ENCODE data around the gene ZEB1.

Gene ZEB1

DNA sequence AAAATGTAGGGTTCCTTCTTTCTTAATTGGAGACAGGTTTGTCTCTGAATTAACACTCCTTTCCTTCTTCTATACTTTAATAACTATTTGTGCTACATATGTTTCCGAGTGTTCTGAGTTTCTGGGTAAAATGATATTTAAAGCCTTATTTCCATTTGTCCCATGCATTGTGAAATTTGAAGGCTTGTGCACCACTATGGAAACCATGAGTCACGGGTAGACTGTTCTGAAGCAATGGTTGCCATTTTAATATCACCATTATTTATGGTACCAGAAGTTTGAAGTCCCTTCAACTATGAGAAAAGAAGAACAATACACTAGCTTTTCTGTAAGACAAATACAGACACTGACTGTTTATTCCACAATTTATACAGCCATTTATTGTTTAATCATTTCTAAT, 44.7 kb upstream of the ZEB1 start:
- Histone ChIP-seq H3K9me3 (ENCODE audit: insufficient read depth, low read depth, low read length) (no peaks in the 10 kb centered on the region), H2AFZ (ENCODE audit: low read length) (no peak overlapping the region), H3K4me1 (ENCODE audit: insufficient read depth, low read length, poor library complexity, severe bottlenecking) (no peaks in the 10 kb centered on the region), H3K27me3 (ENCODE audit: insufficient read depth, low read length, poor library complexity, severe bottlenecking) (no peaks in the 10 kb centered on the region), H3K36me3 (ENCODE audit: insufficient read depth, low read length) (no peaks in the 10 kb centered on the region), H3K4me2 (ENCODE audit: low read depth, low read length, poor library complexity, severe bottlenecking) (no peak overlapping the region), H3K9me2 (replicated peaks; ENCODE audit: low read depth, low read length) (no peaks in the 10 kb centered on the region), H3K4me3 (ENCODE audit: low read length, poor library complexity, severe bottlenecking) (no peak overlapping the region), H3F3A (ENCODE audit: low read depth) (no peaks in the 10 kb centered on the region), H3K9ac (ENCODE audit: low read depth, low read length, poor library complexity, severe bottlenecking) (no peak overlapping the region), H3K79me2 (ENCODE audit: insufficient read depth, low read length) (no peaks in the 10 kb centered on the region), H4K20me1 (ENCODE audit: insufficient read depth, low read length, poor library complexity, severe bottlenecking) (no peaks in the 10 kb centered on the region)
- TF ChIP-seq, protein P1, sequence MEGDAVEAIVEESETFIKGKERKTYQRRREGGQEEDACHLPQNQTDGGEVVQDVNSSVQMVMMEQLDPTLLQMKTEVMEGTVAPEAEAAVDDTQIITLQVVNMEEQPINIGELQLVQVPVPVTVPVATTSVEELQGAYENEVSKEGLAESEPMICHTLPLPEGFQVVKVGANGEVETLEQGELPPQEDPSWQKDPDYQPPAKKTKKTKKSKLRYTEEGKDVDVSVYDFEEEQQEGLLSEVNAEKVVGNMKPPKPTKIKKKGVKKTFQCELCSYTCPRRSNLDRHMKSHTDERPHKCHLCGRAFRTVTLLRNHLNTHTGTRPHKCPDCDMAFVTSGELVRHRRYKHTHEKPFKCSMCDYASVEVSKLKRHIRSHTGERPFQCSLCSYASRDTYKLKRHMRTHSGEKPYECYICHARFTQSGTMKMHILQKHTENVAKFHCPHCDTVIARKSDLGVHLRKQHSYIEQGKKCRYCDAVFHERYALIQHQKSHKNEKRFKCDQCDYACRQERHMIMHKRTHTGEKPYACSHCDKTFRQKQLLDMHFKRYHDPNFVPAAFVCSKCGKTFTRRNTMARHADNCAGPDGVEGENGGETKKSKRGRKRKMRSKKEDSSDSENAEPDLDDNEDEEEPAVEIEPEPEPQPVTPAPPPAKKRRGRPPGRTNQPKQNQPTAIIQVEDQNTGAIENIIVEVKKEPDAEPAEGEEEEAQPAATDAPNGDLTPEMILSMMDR (conservative IDR thresholded peaks at IDR 0.05; ENCODE audit: low read length): no peak
- TF ChIP-seq EZH2phosphoT487 (IDR thresholded peaks at IDR 0.05; ENCODE audit: borderline replicate concordance): no peak

DNA sequence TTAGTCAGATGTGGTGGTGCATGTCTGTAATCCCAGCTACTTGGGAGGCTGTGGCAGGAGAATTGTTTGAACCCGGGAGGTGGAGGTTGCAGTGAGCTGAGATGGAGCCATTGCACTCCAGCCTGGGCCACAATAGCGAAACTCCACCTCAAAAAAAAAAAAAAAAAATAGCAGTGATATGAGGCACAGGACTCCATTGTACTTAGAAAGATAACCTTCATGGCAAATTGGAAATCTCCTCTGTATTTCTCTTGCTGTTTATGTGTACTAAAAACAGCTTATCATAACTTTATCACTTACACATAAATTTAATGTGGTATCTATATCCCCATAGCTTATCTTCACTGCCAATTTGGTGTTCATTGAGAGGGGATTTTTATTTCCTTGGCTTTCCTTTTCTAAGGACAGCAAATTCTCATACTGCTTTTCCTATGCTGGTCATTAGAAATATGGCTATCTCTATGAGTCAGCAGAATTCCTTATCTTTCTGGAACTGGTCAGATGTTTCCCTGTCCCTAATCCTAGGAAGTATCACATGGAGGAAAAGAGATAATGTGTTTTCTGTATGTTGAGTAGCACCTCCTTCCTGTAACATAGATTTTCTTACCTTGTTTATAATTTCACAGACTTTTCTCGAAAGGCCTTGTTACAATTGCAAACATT, 40.6 kb upstream of the ZEB1 start:
- Histone ChIP-seq H3K4me2 (ENCODE audit: low read depth, low read length, poor library complexity, severe bottlenecking) (no peak overlapping the region), H3K4me3 (ENCODE audit: low read length, poor library complexity, severe bottlenecking) (no peak overlapping the region), H3K9ac (ENCODE audit: low read depth, low read length, poor library complexity, severe bottlenecking) (no peak overlapping the region), H3K9me3 (ENCODE audit: insufficient read depth, low read depth, low read length) (0 out of 2 replicates have a peak, but pooled peaks cover 4% of the 10 kb centered on the region), H3K4me1 (ENCODE audit: insufficient read depth, low read length, poor library complexity, severe bottlenecking) (no peaks in the 10 kb centered on the region), H3K79me2 (ENCODE audit: insufficient read depth, low read length) (no peaks in the 10 kb centered on the region), H3K36me3 (ENCODE audit: insufficient read depth, low read length) (no peaks in the 10 kb centered on the region), H3K27me3 (ENCODE audit: insufficient read depth, low read length, poor library complexity, severe bottlenecking) (no peaks in the 10 kb centered on the region), H2AFZ (ENCODE audit: low read length) (peak overlapping the region; percentile 63; the same call in 1 of the 2 replicates), H4K20me1 (ENCODE audit: insufficient read depth, low read length, poor library complexity, severe bottlenecking) (no peaks in the 10 kb centered on the region), H3K9me2 (replicated peaks; ENCODE audit: low read depth, low read length) (no peaks in the 10 kb centered on the region), H3F3A (ENCODE audit: low read depth) (no peaks in the 10 kb centered on the region)
- TF ChIP-seq, protein P1 (conservative IDR thresholded peaks at IDR 0.05; ENCODE audit: low read length): no peak
- no peak for TF ChIP-seq EZH2phosphoT487 (IDR thresholded peaks at IDR 0.05; ENCODE audit: borderline replicate concordance)

DNA sequence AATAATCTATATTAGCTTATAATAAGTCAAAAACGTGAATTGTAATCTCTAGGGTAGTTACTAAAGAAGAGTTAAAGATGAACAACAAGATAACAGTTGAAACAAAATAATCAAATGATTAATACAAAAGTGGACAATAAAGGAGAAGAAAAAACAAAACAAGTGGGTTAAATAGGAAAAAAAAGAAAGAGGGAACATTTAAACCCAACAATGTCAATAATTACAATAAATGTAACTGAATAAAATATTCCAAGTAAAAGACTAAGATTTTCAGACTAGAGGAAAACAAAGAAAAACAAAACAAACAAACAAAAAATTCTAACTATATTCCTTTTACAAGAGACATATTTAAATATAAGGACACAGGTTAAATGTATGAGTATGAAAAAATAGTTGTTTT, 38.0 kb upstream of the ZEB1 start:
- no peaks in the 10 kb centered on the region for H4K20me1 ChIP-seq (ENCODE audit: insufficient read depth, low read length, poor library complexity, severe bottlenecking)
- H3F3A ChIP-seq (ENCODE audit: low read depth): no peaks in the 10 kb centered on the region
- no peak overlapping the region for H3K9ac ChIP-seq (ENCODE audit: low read depth, low read length, poor library complexity, severe bottlenecking)
- no peak overlapping the region for H2AFZ ChIP-seq (ENCODE audit: low read length)
- H3K9me2 ChIP-seq (replicated peaks; ENCODE audit: low read depth, low read length): no peaks in the 10 kb centered on the region
- H3K4me3 ChIP-seq (ENCODE audit: low read length, poor library complexity, severe bottlenecking): no peak overlapping the region
- no peaks in the 10 kb centered on the region for H3K36me3 ChIP-seq (ENCODE audit: insufficient read depth, low read length)
- no peaks in the 10 kb centered on the region for H3K79me2 ChIP-seq (ENCODE audit: insufficient read depth, low read length)
- no peak overlapping the region for H3K4me2 ChIP-seq (ENCODE audit: low read depth, low read length, poor library complexity, severe bottlenecking)
- no peak for TF ChIP-seq EZH2phosphoT487 (IDR thresholded peaks at IDR 0.05; ENCODE audit: borderline replicate concordance)
- TF ChIP-seq, protein P1 (conservative IDR thresholded peaks at IDR 0.05; ENCODE audit: low read length): no peak
- H3K4me1 ChIP-seq (ENCODE audit: insufficient read depth, low read length, poor library complexity, severe bottlenecking): no peaks in the 10 kb centered on the region
- H3K27me3 ChIP-seq (ENCODE audit: insufficient read depth, low read length, poor library complexity, severe bottlenecking): no peaks in the 10 kb centered on the region
- 0 out of 2 replicates have a peak, but pooled peaks cover 4% of the 10 kb centered on the region for H3K9me3 ChIP-seq (ENCODE audit: insufficient read depth, low read depth, low read length)
